GM18873 (cell line): Measurements from ENCODE around the gene ARHGAP8.
"Not testable (repeated sequence)": the region's sequence is repeated elsewhere in the genome, so short reads cannot be mapped to it uniquely, and the experiment has no call there.

Experiments
- ATAC-seq: cut with Tn5 transposase; IDR thresholded peaks from one replicate; pipeline ENCODE4 v1.9.1; 2021; ENCODE audit warnings: mild to moderate bottlenecking, moderate library complexity, moderate number of reproducible peaks; ENCODE audit not compliant: unreplicated experiment, low FRiP score

The ARHGAP8 gene

GRCh38 chr22:44797181-44797725, 44.9 kb downstream of the ARHGAP8 start:
- no peak for ATAC-seq

- ATAC-seq = no peak
Measured at GRCh38 chr22:44799077-44799945, 46.9 kb downstream of the ARHGAP8 start.

GRCh38 chr22:44799946-44800634, 47.7 kb downstream of the ARHGAP8 start:
- not testable (repeated sequence) for ATAC-seq

- no peak for ATAC-seq
Measured at GRCh38 chr22:44801476-44801875, 49.1 kb downstream of the ARHGAP8 start.

GRCh38 chr22:44802071-44802700, 49.8 kb downstream of the ARHGAP8 start:
- ATAC-seq = no peak

- no peak for ATAC-seq
Measured at GRCh38 chr22:44802956-44803355, 50.6 kb downstream of the ARHGAP8 start.

- ATAC-seq = no peak
Measured at GRCh38 chr22:44804327-44804726, 52.0 kb downstream of the ARHGAP8 start.

GRCh38 chr22:44805711-44806110, 53.3 kb downstream of the ARHGAP8 start:
- ATAC-seq = no peak

- ATAC-seq = no peak
Measured at GRCh38 chr22:44807232-44807631, 54.9 kb downstream of the ARHGAP8 start.

GRCh38 chr22:44807915-44808690, 55.7 kb downstream of the ARHGAP8 start:
- ATAC-seq = no peak

GRCh38 chr22:44809456-44809855, 57.1 kb downstream of the ARHGAP8 start:
- no peak for ATAC-seq

GRCh38 chr22:44811141-44811540, 58.8 kb downstream of the ARHGAP8 start:
- no peak for ATAC-seq

- ATAC-seq = no peak
Measured at GRCh38 chr22:44813416-44813815, 61.0 kb downstream of the ARHGAP8 start.

- no peak for ATAC-seq
Measured at GRCh38 chr22:44814266-44815098, 62.1 kb downstream of the ARHGAP8 start.

GRCh38 chr22:44815099-44816070, 63.0 kb downstream of the ARHGAP8 start:
- ATAC-seq = no peak

- ATAC-seq = no peak
Measured at GRCh38 chr22:44816141-44816540, 63.8 kb downstream of the ARHGAP8 start.

- no peak for ATAC-seq
Measured at GRCh38 chr22:44818727-44819126, 66.4 kb downstream of the ARHGAP8 start.

GRCh38 chr22:44819966-44820631, 67.7 kb downstream of the ARHGAP8 start:
- ATAC-seq = no peak
